NCI-H510A (cell line): Measurements from ENCODE around the gene EML5.

Source experiments
- DNase-seq: peaks from one replicate; lab custom pipeline; 2025; lab: John Stamatoyannopoulos, UW

Gene EML5

DNA sequence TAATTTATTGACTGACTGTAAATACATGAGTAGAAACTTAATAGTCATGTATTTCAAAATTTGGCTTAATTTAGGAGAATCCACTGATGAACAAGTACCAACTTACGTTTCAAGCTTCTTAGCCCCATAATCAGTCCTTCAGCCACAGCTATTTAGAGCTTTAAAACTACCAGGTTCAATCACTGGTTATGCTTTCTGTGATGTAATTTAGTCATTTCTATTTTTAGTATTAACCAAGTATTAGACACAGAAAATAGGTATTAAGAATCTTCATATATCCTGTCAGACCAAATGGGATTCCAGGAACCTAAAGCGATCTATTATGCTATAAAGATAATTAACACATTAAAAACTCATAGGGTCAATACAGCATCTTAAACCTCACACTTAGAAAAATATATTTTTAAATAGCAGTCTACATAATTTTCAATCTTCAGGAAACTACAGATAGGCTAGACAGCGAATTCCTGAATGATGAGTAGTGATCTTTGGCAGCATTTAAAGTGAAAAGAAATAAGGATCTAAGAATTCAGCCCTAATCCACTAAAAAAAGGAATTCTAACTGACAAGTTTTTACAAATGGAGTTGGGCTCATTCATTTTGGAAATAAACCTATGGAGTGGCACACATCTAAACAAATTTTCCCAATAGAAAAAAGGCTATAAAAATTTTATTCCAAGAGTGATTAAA is 178.4 kb downstream of the EML5 start:
- DNase-seq = no peak

DNA sequence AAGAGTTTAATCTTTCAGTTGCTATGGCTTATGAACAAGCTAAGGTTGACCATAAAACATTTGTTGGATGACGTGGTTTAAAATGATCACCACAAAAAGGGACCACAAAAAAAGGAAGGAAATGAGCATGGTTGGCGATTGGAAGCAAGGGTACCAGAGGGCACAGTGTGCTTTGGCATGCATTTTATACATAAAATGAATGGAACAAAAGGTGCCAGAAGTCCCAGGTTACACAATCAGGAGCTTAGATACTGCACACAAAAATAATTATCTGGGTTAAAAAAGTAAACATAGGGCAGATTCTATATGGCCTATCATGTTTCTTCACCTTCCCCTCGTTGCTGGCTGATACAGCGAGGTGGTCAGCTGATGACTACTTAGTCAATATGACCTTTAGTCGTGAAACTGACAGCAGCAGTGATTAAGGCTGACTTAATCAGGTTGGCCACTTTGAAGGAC is 179.2 kb downstream of the EML5 start:
- DNase-seq = no peak

DNA sequence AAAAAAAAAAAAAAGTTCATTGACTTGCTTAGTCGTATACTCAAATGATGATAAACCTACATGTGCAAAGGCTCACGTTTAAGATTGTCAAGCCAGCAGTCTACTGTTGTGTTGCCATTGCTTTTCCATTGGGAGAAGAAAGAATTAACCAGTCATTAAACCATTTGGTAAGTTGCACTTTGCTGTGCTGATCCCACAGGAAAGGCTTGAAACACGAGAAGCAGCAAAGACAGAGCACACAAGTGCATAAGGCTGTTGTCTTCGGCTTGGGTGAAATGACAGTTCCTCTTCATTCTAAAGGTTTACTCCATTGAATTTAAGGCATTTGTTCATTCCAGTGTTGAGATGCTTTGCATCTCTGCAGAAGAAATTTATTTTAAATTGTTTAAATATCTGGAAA is 179.8 kb downstream of the EML5 start:
- no peak for DNase-seq

DNA sequence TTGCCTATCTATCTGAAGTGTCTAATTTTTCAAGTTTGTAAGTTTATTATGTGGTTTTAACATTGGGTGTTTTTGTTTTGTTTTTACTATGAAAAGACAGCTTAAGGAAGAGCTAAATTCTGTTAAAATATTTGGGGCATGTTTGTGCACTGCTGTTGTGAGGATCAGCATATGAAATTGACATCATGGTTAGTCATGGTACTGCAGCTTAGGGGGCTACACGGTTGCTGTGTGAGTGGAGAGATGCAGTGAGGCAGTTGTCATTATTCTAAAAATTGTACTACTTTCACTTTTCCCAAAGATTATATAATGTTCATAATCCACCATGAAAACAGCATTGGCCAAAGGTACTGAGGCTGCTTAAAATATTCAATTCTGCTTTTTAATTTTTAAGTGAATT is 180.9 kb downstream of the EML5 start:
- no peak for DNase-seq

DNA sequence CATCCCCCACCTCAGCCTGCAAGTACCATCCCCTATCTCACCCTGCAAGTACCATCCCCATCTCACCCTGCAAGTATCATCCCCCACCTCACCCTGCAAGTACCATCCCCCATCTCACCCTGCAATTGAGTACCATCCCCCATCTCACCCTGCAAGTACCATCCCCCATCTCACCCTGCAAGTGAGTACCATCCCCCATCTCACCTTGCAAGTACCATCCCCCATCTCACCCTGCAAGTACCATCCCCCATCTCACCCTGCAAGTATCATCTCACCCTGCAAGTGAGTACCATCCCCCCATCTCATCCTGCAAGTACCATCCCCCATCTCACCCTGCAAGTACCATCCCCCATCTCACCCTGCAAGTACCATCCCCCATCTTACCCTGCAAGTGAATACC is 184.9 kb downstream of the EML5 start:
- no peak for DNase-seq

DNA sequence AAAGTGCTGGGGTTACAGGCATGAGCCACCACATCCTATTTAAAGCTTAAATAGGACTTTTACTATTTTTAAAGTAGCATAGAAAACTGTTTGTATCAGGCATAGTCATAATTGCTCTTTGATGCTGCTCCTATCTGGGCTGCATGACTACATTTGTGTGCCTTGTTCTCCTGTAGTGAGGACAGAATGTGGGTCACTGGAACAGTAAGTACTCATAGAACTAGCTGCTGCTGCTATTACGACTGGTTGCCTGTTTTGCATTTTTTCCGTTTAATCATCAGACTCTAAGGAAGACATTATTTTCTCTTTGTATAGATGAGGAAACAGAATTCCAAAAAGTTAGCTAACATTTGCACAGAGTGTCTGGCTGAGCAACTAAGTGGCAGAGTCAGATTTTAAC is 187.2 kb downstream of the EML5 start:
- no peak for DNase-seq

DNA sequence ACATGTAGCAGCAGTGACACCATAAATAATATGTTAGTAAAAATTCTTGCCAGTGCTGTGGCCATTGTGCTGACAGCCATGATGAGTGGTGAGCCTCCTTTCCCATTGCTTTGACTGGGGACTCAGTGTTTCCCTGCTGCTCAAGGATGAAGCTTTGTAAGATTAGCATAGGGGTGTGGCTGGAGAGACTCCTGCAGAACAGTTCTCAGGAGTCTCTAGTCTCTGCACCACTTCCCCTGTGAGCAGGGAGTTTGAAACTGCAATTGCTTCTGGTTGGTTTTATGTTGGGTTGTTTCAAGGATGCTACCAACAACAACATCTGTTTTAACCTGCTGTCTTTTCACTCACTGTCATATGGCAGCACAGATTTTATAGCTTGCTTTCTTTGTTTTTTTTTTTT is 188.5 kb downstream of the EML5 start:
- DNase-seq = no peak

DNA sequence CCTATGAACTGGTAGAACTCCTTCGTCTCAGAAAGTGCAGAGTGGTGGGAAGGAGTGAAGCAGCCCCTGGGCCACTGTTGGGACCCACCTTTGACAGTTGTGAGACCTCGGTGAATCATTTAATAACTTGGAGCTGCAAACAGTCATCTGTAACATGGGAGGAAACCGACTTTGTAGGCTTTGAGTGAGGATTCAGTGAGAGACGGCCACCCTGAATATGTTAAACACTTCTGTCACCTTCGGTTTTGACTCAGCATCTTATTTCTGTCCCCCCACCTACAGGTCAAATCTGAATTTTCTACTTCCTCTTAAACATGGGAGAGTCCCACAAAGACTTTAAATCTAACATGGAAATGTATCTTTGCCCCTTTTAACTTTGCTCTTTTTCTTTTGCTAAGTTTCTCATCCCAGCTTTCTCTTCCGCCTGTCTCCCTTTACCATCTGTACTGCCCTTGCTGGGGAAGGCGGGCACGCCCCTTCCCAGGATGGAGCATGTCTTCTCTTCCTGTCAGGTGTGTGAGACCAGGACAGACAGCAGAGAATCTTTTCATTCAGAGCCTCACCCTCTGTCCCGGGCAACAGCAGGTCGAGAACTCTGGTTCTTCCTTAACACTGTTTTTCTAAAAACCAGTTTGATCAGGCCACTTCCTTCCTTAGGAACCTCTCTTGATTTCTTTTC is 192.9 kb downstream of the EML5 start:
- no peak for DNase-seq

DNA sequence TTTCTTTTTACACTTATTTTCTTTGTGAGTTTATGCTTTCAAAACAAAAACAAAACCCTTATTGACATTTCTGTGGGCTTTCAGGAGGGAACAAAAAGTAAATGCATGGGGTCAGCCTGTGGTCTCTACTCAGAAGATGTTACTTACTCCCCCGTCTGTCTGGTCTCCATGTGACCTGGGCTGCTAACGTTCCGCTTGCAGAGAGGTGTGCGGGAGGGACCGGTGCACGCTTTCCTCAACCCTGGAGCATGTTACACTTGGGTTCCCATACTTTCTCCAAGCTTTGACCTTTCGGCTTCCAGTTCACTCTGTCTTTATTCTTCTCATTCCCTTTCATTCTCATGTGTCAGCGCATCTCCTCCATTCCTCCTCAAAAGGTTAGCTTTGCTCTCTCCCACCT is 193.4 kb downstream of the EML5 start:
- DNase-seq = no peak

DNA sequence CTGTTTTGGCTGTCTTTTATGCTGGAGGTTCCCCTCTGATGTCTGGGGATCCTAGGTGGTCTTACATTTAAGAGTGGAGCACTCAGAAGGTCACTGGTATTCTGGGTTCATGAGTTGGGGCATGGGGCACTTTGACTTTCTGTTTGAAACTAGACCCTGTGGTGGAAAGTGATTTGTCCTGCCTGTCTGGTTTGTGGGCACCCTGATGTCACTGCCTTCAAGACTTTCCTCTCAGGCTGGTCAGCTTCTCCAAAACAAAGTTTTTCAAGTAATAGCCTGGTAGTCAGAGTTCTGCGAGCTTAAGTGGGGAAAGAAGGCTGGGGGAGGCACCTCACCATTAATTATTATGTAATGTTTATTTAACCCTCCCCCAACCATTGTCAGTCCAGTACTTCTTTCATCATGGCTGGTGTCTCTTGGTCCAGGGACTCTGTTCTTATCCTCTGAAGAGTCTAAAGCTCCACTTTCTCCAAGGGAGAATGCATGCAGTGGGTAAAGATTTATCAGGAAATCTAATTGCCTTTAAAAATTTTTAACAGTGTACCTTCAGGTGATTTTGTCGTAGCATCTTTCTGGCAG is 194.6 kb downstream of the EML5 start:
- no peak for DNase-seq

DNA sequence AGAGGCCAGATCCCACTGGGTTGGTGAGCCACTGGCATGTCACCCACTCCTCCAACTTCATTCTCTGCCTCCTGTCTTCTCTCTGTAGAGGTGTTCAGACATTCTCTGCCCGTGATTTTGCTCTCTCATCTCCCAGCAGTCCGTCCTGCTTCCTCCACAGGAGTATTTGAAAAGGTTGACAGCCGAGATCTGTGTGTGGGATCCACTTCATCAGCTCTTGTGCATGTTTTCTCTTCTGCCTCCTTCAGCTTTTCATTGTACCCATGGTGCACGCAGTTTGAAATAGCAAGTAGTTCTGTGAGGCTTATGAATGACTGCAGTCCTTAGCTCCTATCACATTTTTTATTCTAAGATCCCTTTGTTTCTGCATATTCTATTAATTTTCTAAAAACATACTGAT is 195.2 kb downstream of the EML5 start:
- no peak for DNase-seq

DNA sequence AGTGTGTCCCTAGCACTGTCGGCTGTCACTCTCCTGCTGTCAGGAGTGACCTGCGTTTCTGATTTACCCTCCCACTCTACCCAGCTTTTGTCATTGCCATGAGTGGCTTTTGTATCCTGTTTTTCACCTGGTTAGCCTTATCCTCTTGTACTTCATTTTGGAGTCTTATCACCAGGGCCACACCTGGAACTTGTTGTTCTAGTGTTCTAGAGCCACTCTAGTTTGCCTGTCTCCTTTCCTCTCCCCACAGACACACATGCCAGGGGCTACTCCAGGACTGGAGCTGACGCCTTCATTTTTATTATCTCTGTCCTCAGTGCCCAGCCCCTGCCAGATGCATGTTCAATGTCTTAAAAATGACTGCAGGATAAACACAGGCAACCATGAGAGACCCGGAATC is 195.7 kb downstream of the EML5 start:
- no peak for DNase-seq

DNA sequence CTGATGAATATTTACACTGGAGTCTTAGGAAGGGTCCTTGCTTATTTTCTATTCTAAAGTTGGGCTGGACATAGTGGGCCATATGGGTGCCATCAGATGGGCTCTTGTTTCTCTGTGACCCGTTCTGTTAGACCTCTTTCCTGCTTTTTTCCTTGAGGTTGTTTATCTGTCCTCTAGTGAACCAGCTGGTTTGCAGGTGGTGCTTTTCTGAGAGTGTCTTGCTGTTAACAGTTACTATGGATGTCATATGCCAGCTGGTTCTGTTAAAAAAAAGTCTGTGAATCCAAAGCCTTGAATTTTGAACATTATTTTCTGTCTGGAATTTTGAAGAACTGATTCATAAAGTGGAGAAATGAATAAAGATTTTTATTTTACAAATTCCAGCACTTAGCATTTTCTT is 200.7 kb downstream of the EML5 start:
- no peak for DNase-seq

DNA sequence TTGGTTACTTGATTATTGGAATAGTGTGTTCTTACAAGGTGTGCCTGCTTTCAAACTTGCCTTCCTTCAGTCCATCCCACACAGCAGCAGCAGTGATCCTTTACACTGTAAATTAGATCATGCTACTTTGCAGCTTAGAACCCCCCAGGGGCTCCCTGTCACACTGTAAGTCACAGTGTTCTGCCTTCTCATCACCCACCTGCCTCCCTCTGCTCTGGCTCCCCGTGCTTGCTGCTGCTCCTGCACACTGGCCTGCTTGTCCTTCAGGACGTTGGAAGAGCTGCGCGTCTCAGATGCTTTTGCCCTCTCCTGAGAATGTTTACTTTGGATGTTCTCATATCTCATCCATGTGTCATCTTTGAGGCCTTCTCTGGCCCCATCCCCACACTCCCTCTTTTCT is 202.6 kb downstream of the EML5 start:
- DNase-seq = no peak

DNA sequence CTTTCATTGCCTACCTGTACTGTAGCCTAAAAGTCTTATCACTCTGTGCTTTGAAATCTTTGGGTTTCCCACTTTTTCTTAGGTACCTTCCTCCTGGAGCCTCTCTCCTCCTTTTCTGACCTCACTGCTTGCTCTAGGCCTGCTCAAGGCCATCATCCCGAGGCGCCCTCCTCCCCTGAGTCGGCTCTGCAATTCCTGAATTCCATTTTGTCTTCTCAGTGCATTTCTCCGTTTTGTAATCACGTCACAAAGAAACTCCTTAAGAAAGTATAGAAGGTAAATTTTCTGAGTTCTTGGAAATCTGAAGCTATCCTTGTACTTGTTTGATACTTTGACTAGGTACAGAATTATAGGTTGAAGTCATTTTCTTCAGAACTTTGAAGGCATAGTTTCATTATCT is 204.7 kb downstream of the EML5 start:
- DNase-seq = no peak

DNA sequence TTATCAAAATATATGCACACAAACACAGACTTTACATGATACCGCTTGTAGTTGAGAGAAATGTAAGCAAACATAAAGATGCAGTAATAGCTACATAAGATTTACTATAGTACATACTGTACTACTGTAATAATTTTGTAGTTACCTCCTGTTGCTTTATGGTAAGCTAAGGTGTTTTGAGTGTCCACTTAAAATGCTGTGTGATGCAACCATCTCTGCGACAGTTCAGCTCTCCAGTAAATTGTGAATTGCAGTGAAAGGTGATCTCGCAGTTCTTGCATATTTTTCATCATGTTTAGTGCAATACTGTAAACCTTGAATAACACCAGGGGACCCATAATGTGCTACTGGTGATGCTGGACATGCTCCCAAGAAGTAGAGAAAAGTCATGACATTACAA is 208.3 kb downstream of the EML5 start:
- no peak for DNase-seq

DNA sequence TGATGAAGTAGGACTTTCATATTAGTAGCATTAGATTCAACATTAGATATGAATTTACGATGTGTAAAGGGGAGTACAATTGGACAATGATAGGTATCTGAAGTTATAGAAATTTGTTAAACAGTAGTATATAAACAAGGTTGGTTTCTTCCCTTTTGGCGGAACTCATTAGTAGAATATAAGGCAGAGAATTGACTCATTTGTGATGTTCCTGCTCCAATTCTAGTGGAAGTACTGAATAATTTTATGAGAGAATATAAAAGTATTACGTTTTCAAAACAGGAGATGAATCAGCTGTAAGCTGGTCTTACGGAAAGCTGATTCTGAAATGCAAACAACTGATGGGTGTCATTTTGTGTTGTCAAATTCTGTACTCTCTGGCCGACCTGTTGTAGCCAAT is 216.5 kb downstream of the EML5 start:
- no peak for DNase-seq

DNA sequence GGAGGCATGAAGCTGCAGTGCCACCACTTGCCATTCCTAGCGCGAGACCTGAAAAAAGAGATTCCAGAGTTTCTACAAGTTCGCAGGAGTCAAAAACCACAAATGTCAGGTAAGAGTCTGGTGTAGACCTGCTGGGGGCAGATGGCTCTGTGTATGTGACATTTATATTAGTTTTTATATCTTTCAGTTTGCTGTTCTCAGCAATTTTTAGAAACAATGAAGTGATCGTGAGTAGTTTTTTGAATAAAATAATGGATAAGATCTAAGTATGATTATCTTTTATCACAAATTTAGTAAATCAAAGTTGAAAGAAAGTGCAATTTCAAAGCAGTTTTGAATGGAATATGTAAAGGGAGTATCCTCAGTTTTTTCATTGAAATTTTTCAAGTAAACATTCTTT is 220.6 kb downstream of the EML5 start:
- no peak for DNase-seq

DNA sequence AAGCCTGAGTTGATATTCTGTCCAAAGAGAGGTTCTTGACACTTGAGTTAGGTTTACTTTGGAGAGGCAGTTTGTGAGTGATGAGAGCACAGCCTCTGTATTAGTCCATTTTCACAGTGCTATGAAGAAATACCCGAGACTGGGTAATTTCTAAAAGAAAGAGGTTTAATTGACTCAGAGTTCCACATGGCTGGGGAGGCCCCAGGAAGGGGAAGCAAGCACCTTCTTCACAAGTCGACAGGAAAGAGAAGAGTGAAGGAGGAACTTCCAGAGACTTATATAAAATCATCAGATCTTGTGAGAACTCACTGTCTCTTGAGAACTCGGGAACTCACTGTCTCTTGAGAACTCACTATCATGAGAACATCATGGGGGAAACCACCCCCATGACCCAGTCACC is 224.6 kb downstream of the EML5 start:
- no peak for DNase-seq

DNA sequence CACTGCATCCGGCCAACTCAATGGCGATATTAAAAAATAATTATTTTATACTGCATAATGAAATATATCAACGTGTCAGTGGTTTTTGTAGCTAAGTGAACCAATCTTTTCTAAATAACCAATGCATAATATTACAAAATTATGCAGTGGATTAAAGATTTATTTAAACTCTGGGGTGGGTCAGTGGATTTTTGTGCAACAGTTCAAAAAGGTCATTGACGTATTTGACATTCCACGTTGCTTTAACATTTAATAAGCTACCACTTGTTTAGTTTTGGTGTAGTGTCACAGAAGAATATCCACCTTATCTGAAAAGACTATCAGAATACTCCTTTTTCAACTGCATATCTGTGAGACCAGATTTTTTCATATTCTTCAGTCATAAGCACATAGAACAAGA is 227.3 kb downstream of the EML5 start:
- DNase-seq = no peak

DNA sequence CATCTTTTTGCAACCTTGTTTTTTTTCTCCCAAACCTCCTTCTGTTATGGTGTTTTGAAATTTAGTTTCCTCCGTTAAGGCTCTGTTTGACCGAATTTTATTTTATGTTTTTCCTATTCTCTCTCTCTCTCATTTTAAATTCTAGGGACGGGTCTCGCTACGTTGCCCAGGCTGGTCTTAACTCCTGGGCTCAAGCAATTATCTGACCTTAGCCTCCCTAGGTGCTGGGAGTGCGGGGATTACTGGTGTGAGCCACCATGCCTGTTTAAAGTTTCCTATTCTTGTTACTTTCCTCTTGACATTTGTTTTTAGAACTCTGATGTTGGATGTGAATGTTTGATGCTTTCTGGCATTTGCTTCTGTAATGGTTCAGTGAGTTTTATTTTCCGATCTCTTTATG is 228.9 kb downstream of the EML5 start:
- DNase-seq = no peak

DNA sequence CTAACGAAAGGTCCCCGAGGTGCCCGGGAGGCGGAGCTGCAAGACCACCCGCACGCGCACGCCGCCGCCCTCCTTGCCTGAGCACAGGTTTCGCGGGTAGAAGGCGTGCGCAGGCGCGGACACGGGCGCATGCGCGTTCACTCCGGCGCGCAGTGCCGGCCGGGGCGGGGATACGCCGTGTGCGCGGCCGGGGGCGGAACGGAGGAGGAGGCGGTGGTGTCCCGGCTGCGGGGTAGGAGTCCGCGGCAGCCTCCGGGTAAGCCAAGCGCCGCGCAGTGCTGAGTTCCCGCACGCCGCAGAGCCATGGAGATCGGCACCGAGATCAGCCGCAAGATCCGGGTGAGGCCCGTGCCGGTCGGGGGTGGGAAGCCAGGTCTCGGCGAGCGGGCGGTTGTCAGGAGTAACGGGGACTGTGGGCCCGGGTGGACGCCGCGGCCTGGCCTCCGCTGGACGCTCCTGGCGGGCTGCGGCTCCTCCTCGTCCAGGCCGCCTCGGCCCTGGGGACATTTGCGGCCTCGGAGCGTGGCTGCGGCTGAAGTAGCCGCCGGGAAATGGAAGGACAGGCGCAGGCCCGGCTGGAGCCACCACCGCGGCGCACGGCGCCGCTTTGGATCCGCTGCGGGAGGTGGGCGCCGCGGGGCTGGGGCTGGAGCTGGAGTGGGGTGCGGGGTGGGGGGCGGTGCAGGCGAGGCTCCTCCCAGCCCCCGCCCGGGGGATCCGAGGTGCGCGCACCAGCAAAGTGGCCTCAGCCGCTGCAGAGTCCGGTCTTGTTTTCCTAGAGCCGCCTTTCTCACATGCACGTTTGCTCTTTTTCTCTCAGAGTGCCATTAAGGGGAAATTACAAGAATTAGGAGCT is 229.7 kb downstream of the EML5 start, which contains the start of gene ZC3H14:
ZC3H14 (plus strand) TSS at position 207 of the 856 bp plus-strand sequence; CDS start at position 304, 97 bp downstream.
- peak; percentile 70 for DNase-seq

DNA sequence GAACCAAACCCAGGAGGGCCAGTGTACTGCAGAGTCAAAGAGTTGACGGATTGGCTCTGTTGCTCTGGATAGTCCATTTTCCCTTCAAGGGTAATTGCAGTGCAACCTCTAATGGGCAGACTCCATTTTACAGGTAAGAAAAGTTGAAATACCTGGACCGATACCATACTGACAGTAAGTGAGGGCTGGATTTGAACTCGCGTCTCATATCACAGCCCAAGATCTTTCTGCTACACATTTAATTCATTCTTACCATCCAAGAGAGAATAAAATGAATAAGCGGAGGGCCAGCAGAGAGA is 230.3 kb downstream of the EML5 start:
- DNase-seq = no peak
